Stimulated activated CD4-positive, alpha-beta T cell treated with anti-CD3 and anti-CD28 coated beads, Interleukin-2, amount 100 ng/mL, for 4 hours (primary cell): ENCODE results near the gene ACSS1.
A peak's percentile ranks its signal among the peaks of the same experiment; 100 is the strongest.

Experiments
- DNase-seq: peaks from one replicate; pipeline ENCODE4 v3.0.0-alpha.2; 2020; ENCODE audit warnings: low read depth

ACSS1 gene

GRCh38 chr20:25058051-25058846 lies at the start of gene ACSS1:
Gene ACSS1, minus strand, starts transcription at chr20:25058139. Its CDS starts 37 bp downstream, at chr20:25058102.
- peak; percentile 59 for DNase-seq

GRCh38 chr20:25103526-25103925 lies 45.6 kb upstream of the ACSS1 start:
- no peak for DNase-seq

GRCh38 chr20:25100914-25101313 lies 43.0 kb upstream of the ACSS1 start:
- no peak for DNase-seq

- no peak for DNase-seq
Observed at GRCh38 chr20:25099601-25100140, 41.7 kb upstream of the ACSS1 start.

GRCh38 chr20:25097498-25097897 lies 39.6 kb upstream of the ACSS1 start:
- no peak for DNase-seq

GRCh38 chr20:25090492-25091429 lies 32.8 kb upstream of the ACSS1 start:
- peak; percentile 25 for DNase-seq

- DNase-seq = no peak
Observed at GRCh38 chr20:25089662-25090061, 31.7 kb upstream of the ACSS1 start.

- DNase-seq = no peak
Observed at GRCh38 chr20:25089096-25089495, 31.2 kb upstream of the ACSS1 start.

- no peak for DNase-seq
Observed at GRCh38 chr20:25088267-25088666, 30.3 kb upstream of the ACSS1 start.

GRCh38 chr20:25087186-25087929 lies 29.4 kb upstream of the ACSS1 start:
- no peak for DNase-seq

- DNase-seq = no peak
Observed at GRCh38 chr20:25085756-25086495, 28.0 kb upstream of the ACSS1 start.

GRCh38 chr20:25084626-25085187 lies 26.8 kb upstream of the ACSS1 start:
- DNase-seq = no peak

GRCh38 chr20:25083773-25084625 lies 26.1 kb upstream of the ACSS1 start:
- no peak for DNase-seq

- no peak for DNase-seq
Observed at GRCh38 chr20:25083141-25083772, 25.3 kb upstream of the ACSS1 start.

- no peak for DNase-seq
Observed at GRCh38 chr20:25082498-25082873, 24.5 kb upstream of the ACSS1 start.

GRCh38 chr20:25081730-25082497 lies 24.0 kb upstream of the ACSS1 start, which contains the start of gene VSX1:
Gene VSX1, minus strand, starts transcription at chr20:25082141. Its CDS starts 45 bp downstream, at chr20:25082096.
- no peak for DNase-seq

- no peak for DNase-seq
Observed at GRCh38 chr20:25081065-25081729, 23.3 kb upstream of the ACSS1 start.

GRCh38 chr20:25079171-25079570 lies 21.2 kb upstream of the ACSS1 start:
- DNase-seq = no peak
